ENCODE measurements around the gene RBM27. TPM values are rescaled to one million over a fixed set of nuclear protein-coding genes. Genes with fewer than 3 reads are reported as not detected.

Gene RBM27
- total RNA-seq, 4 donors from 2014 or later: 16.0 to 29.1 (median 20.4) TPM

GRCh38 chr5:146213210-146213826 is 9.9 kb downstream of the RBM27 start:
- no peak for TF ChIP-seq CTCF (IDR thresholded peaks at IDR 0.05; ENCODE audit: low read depth)

DNA sequence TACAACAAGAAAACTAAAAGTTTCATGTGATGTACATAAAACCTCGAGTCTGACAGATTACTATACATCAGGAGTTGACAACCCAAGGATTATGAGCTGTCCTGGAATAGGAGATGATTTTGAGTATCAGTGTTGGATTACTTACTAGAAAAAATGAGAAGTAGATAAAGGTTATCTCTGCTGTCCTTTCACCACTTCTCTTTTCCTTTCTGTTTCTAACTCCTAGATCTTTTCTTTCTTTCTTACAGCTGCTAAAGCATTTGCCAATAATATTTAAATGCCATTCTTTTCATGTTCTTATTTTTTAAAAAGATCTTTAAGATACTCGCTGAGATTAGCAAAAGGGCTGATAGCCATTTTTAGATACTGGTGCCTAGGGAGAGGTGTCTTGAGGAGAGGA is 14.8 kb downstream of the RBM27 start:
- TF ChIP-seq CTCF (IDR thresholded peaks at IDR 0.05; ENCODE audit: low read depth): no peak

- TF ChIP-seq CTCF (IDR thresholded peaks at IDR 0.05; ENCODE audit: low read depth): no peak
These were observed 15.8 kb downstream of the RBM27 start for GRCh38 chr5:146219243-146219642.

- TF ChIP-seq CTCF (IDR thresholded peaks at IDR 0.05; ENCODE audit: low read depth): no peak
These were observed 17.8 kb downstream of the RBM27 start for GRCh38 chr5:146221234-146221633.

GRCh38 chr5:146222005-146222404 is 18.6 kb downstream of the RBM27 start:
- no peak for TF ChIP-seq CTCF (IDR thresholded peaks at IDR 0.05; ENCODE audit: low read depth)

DNA sequence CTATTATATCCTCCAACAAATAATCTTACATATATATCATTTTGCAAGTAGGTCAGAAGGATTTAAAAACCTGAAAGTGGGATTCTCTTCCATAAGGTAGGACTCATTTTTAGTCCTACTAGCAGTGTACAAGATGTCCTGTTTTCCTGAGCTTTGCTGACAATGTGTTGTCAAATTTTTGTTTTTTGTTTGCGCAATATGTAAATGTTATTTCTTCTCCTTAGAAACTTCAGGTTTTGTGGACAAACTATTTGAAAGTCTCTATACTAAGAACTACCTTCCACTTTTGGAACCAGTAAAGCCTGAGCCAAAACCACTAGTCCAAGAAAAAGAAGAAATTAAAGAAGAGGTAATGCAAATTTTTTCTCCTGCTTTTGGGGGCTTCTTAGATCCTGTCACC is 19.8 kb downstream of the RBM27 start:
- no peak for TF ChIP-seq CTCF (IDR thresholded peaks at IDR 0.05; ENCODE audit: low read depth)

GRCh38 chr5:146229222-146229621 is 25.8 kb downstream of the RBM27 start:
- TF ChIP-seq CTCF (IDR thresholded peaks at IDR 0.05; ENCODE audit: low read depth): no peak

Measured in subcutaneous adipose tissue (tissue), 4 donors.